PC-3 (cell line): ENCODE results near the gene GPR107.

Source experiments
- CTCF ChIP-seq: fragments of 300-600 bp; sonication (generic); conservative IDR thresholded peaks from 2 replicates; pipeline ENCODE4 v1.5.1; 2017; ENCODE audit warnings: antibody characterized with exemption, low read depth, mild to moderate bottlenecking, low read length
- EZH2 ChIP-seq: fragments of 300-600 bp; sonication (generic); IDR thresholded peaks from one replicate; pipeline ENCODE4 v1.6.1; 2017; ENCODE audit warnings: antibody characterized with exemption, mild to moderate bottlenecking, low read length; ENCODE audit not compliant: unreplicated experiment

- TF ChIP-seq CTCF (no peak), EZH2 (no peak)
Measured at GRCh38 chr9:130139251-130139650, 85.5 kb downstream of the GPR107 start.
